ENCODE data around the gene HMGXB4. TPM values are rescaled to one million over a fixed set of nuclear protein-coding genes. Genes with fewer than 3 reads are reported as not detected.
A peak's percentile ranks its signal among the peaks of the same experiment; 100 is the strongest.

HMGXB4 gene
- total RNA-seq, 2 donors from 2014 or later = 15.0 to 36.5 TPM

DNA sequence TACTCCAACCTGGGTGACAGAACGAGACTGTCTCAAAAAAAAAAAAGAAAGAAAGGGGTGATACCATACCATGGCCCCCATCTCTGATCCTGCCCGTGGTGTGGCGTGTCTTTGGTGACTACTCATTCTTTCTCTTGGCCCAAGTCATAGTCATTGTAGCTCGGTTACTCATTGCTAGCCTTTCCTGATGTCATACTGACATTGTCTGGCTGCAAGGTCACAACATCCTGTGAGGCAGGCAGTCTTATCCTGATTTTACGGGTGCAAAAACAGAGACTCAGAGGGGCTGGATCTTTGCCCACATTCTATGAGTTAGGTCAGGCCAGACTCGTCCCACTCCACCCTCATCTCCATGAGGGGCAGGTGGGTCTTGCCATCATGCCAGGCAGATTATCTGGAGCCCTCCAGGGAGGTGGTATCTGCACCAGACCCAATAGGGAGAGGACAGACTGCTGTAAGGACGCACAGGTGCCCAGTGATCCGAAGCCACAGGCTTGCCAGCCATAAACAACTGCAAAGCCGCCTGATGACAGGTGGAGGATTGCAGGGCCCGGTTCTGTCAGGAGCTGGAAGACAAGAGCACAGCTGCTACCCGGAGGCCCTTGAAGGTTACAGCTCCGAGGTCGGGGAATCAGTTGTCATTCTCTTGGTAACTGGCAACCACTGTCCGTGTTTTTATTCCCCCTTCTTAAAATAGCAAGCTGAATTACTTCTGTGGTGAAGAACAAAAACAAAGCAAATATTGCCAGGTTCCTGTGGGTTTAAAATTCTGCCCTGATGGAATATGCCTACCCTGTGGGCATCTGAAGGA lies 56.2 kb downstream of the HMGXB4 start:
- Histone ChIP-seq H3K36me3 (no peaks in the 10 kb centered on the region), H3K9me3 (no peaks in the 10 kb centered on the region), H3K27ac (no peak overlapping the region), H3K27me3 (replicated peaks; ENCODE audit: insufficient read depth) (no peaks in the 10 kb centered on the region), H3K4me3 (no peak overlapping the region), H3K4me1 (replicated peaks) (peaks cover 17% of the 10 kb centered on the region)
- TF ChIP-seq POLR2A (IDR thresholded peaks at IDR 0.05) (no peak), POLR2AphosphoS5 (IDR thresholded peaks at IDR 0.05) (no peak)
- TF ChIP-seq, protein P1, sequence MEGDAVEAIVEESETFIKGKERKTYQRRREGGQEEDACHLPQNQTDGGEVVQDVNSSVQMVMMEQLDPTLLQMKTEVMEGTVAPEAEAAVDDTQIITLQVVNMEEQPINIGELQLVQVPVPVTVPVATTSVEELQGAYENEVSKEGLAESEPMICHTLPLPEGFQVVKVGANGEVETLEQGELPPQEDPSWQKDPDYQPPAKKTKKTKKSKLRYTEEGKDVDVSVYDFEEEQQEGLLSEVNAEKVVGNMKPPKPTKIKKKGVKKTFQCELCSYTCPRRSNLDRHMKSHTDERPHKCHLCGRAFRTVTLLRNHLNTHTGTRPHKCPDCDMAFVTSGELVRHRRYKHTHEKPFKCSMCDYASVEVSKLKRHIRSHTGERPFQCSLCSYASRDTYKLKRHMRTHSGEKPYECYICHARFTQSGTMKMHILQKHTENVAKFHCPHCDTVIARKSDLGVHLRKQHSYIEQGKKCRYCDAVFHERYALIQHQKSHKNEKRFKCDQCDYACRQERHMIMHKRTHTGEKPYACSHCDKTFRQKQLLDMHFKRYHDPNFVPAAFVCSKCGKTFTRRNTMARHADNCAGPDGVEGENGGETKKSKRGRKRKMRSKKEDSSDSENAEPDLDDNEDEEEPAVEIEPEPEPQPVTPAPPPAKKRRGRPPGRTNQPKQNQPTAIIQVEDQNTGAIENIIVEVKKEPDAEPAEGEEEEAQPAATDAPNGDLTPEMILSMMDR (IDR thresholded peaks at IDR 0.05) = no peak
- intact Hi-C loops (cut with DNase I) = no loop called here
- no peak for DNase-seq (ENCODE audit: low spot score)
- 52% methylated on average over 14 of the region's 14 CpGs for WGBS

DNA sequence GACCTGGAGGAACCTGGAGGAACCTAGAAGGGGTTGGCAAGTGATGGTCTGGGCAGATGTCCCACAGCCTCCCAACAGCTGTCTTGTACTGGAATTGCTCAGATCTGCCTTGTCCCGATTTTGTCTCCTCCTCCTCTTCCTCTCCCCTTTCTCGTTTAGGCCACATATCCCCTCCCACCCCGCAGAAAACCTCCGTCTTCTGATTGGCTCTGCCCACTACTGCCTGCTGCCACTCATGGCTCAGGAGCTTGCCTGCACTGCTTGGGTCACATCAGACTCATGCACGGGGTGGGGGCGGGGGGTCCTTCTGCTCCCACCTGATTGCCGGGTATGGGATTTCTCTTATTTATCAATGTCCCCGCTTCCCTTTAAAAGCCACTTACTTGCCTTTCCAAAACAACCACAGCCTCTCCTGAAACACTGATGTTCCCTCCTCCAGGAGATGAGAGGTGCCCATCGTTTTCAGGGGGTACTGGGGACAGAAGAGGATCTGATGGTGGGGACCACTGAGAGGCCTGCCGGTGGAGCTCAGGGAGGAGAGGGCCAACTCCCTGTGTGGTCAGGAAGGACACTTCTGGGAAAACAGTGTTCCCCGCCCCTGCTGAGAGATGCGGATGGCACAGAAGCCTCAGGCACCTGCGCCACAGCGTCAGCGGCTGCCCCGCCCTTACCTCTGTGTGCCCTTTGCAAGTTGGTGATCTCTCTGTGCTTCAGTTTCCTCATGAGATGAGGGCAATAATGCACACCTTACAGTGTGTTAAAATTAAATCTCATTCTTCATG lies 57.1 kb downstream of the HMGXB4 start:
- H3K4me1 ChIP-seq (replicated peaks) = peaks cover 17% of the 10 kb centered on the region
- H3K4me3 ChIP-seq = no peak overlapping the region
- WGBS = 81% methylated on average over 16 of the region's 16 CpGs
- H3K27me3 ChIP-seq (replicated peaks; ENCODE audit: insufficient read depth) = no peaks in the 10 kb centered on the region
- TF ChIP-seq POLR2AphosphoS5 (IDR thresholded peaks at IDR 0.05) (no peak), POLR2A (IDR thresholded peaks at IDR 0.05) (no peak)
- TF ChIP-seq, protein P1 (IDR thresholded peaks at IDR 0.05) = no peak
- DNase-seq (ENCODE audit: low spot score) = no peak
- no peaks in the 10 kb centered on the region for H3K36me3 ChIP-seq
- H3K27ac ChIP-seq = no peak overlapping the region
- no peaks in the 10 kb centered on the region for H3K9me3 ChIP-seq
- intact Hi-C loops (cut with DNase I) = no loop called here

DNA sequence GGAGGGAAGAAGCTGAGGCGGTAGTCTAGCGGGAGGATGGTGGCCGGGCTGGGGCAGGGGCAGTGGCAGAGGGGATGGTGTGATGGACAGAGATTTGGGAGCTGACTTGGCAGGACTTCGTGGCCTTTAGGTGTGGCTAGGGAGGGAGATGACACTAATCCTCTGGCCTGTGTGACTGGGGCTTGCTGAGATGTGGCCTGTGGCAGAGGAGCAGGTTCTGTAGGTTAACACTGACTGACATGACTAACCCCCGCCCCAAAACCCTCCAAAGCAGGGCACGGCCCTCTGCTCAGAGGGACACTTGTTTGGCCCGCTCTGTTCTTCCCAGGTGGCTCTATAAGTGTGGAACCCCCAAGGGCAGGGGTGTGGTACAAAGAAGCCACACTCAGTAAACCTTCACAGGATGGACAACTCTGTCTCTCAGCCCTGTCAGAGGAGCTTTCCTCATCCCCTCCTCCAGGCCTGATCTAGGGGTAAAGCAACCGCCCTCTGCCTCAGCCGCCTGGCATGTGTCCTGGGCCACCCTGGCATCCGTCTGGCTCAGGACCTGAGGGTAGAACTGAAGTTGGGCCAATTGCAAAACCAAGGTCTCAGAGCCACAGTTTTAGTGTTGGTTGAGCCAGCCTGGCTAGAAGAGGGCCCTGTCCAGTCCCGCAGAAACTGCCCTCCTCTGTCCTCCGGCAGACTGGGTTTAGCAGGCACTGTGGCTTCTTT lies 58.0 kb downstream of the HMGXB4 start:
- peaks cover 17% of the 10 kb centered on the region for H3K4me1 ChIP-seq (replicated peaks)
- intact Hi-C loops (cut with DNase I) = no loop called here
- DNase-seq (ENCODE audit: low spot score) = peak; percentile 20
- H3K27me3 ChIP-seq (replicated peaks; ENCODE audit: insufficient read depth) = no peaks in the 10 kb centered on the region
- TF ChIP-seq POLR2A (IDR thresholded peaks at IDR 0.05) = no peak
- no peak for TF ChIP-seq POLR2AphosphoS5 (IDR thresholded peaks at IDR 0.05)
- TF ChIP-seq, protein P1 (IDR thresholded peaks at IDR 0.05) = no peak
- peaks cover 0 to 4% of the 10 kb centered on the region in 2 donors for H3K36me3 ChIP-seq
- peak overlapping the region; percentile 66 to 67 for H3K27ac ChIP-seq
- no peaks in the 10 kb centered on the region for H3K9me3 ChIP-seq
- no peak overlapping the region for H3K4me3 ChIP-seq
- WGBS = 65% methylated on average over 12 of the region's 12 CpGs

DNA sequence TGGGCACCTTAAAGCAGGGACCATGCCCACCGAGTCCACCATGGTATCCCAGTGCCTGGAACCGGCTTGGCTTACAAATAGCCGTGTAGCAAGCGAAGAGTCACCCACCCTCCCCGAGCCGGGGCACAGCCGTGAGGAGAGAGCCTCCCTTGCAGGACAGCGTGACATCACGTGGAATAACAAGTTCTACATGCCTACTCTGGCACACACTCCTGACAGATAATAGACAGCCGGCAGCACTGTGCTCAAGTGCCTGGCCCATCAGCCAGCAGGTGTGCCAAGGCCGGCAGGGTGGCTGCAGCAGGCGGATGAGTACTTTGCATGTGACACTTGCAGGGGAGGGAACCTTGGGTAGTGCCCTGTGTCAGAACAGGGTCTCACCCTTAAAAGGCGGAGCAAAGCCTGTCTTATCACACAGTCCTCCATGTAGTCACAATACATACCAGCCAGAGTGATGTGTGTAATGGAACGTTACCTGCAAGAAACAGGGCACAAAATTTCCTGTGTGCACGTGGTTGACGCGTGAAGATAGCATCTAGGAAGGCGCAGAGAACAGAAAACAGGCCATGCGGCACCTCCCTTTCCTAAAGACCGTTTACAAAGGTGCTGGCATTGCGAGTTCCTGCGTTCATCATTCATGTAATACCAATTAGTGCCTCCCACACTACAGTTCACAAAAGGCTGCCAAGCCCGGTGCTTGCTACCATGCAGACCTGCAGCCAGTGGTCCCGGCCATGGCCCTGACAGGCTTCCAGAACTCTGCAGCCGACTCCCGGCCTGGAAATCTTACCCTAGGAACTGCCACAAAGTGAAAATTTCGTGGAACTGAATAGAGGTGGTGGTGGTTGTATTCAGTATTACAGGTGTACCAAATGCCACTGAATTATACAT lies 58.8 kb downstream of the HMGXB4 start:
- 45% methylated on average over 27 of the region's 27 CpGs for WGBS
- TF ChIP-seq POLR2AphosphoS5 (IDR thresholded peaks at IDR 0.05) (peak; percentile 90), POLR2A (IDR thresholded peaks at IDR 0.05) (no peak)
- peak overlapping the region; percentile 66 to 67 for H3K27ac ChIP-seq
- intact Hi-C loops (cut with DNase I) = no loop called here
- no peaks in the 10 kb centered on the region for H3K9me3 ChIP-seq
- DNase-seq (ENCODE audit: low spot score) = peak; percentile 88
- H3K4me1 ChIP-seq (replicated peaks) = peaks cover 17% of the 10 kb centered on the region
- no peak overlapping the region for H3K4me3 ChIP-seq
- peaks cover 0 to 4% of the 10 kb centered on the region in 2 donors for H3K36me3 ChIP-seq
- no peaks in the 10 kb centered on the region for H3K27me3 ChIP-seq (replicated peaks; ENCODE audit: insufficient read depth)
